ENCODE data around the gene KANSL2. TPM values are rescaled to one million over a fixed set of nuclear protein-coding genes. Genes with fewer than 3 reads are reported as not detected.

KANSL2 gene
- total and polyA plus RNA-seq, 9 of the 15 experiments (the other 6 are each of a cell fraction or from before 2014, with no cell fraction given) = 41.1 to 89.8 (median 55.4) TPM

- TF ChIP-seq ZNF592 (IDR thresholded peaks at IDR 0.05) (peak; percentile 36; the same call in 1 of the 2 replicates), KDM4B (IDR thresholded peaks at IDR 0.05; ENCODE audit: borderline replicate concordance in 2 of 2, low read depth in 1 of 2) (no peak), TARDBP (IDR thresholded peaks at IDR 0.05) (peak; percentile 12; the same call in 1 of the 2 replicates), RUNX1 (IDR thresholded peaks at IDR 0.05; ENCODE audit: low read depth) (no peak), SIX5 (IDR thresholded peaks at IDR 0.05; ENCODE audit: borderline replicate concordance in 1 of 2, insufficient read depth in 1 of 2, low read depth in 1 of 2, low read length in 2 of 2) (no peak), ZNF644 (tag; IDR thresholded peaks at IDR 0.05; ENCODE audit: low read depth) (0 out of 2 replicates have a peak, but pooled peaks have one; percentile 16), NR4A1 (CRISPR knock-in tag; IDR thresholded peaks at IDR 0.05) (no peak), NR4A1 (tag; IDR thresholded peaks at IDR 0.05) (0 out of 2 replicates have a peak, but pooled peaks have one; percentile 61), ZBTB40 (IDR thresholded peaks at IDR 0.05) (no peak), ZBTB40 (CRISPR knock-in tag; IDR thresholded peaks at IDR 0.05) (no peak), BHLHE40 (IDR thresholded peaks at IDR 0.05; ENCODE audit: low read length) (no peak), ZNF24 (IDR thresholded peaks at IDR 0.05) (no peak), HBP1 (CRISPR knock-in tag; IDR thresholded peaks at IDR 0.05) (0 out of 2 replicates have a peak, but pooled peaks have one; percentile 30), SMARCA4 (IDR thresholded peaks at IDR 0.05) (peak; percentile 41; the same call in 1 of the 2 replicates)
Measured at GRCh38 chr12:48717252-48717695, 35.2 kb upstream of the KANSL2 start (continued).

Data from K562 (cell line).